Common myeloid progenitor, CD34-positive (primary cell): ENCODE data around the gene DYNC1I1.

Experiments
- CTCF ChIA-PET: fragments of 350-600 bp; sonication (Branson Sonifier 250); formaldehyde crosslinking; loops from one replicate; lab custom pipeline; 2021; ENCODE audit warnings: antibody characterized with exemption; lab: Charles Lee
- POLR2A ChIA-PET: fragments of 350-600 bp; sonication (Branson Sonifier 250); formaldehyde crosslinking; loops from one replicate; lab custom pipeline; 2021; ENCODE audit warnings: antibody characterized with exemption; lab: Charles Lee
- DNase-seq, 3 donors: peaks; one replicate each; pipeline versions ENCODE4 v3.0.0 to v3.0.0-alpha.2; 2013
- H3K27ac ChIP-seq, 2 experiments: 1 replicate in 1 of 2; 2 replicates in 1 of 2; pipeline ENCODE4 v1.7.0; 2013; ENCODE audit warnings: inconsistent platforms in 2 of 2, low read length in 2 of 2, mild to moderate bottlenecking in 2 of 2, low read depth in 1 of 2, moderate library complexity in 1 of 2; ENCODE audit not compliant: severe bottlenecking in 2 of 2, insufficient read depth in 1 of 2, poor library complexity in 1 of 2
- H3K27me3 ChIP-seq, 5 experiments: replicated peaks in 2 of 5; 1 replicate in 3 of 5; 2 replicates in 2 of 5; pipeline versions ENCODE4 v1.6.1 to v1.7.0; 2013; ENCODE audit warnings: low read length in 4 of 5, mild to moderate bottlenecking in 2 of 5, moderate library complexity in 2 of 5, inconsistent platforms in 1 of 5; ENCODE audit not compliant: insufficient read depth in 5 of 5, control insufficient read depth in 4 of 5
- H3K36me3 ChIP-seq, 4 experiments: 1 replicate in 2 of 4; 2 replicates in 2 of 4; pipeline versions ENCODE4 v1.6.1 to v1.7.0; 2013; ENCODE audit warnings: low read length in 3 of 4, control low read depth in 1 of 4, mild to moderate bottlenecking in 1 of 4; ENCODE audit not compliant: control insufficient read depth in 4 of 4, insufficient read depth in 4 of 4
- H3K4me1 ChIP-seq, 4 experiments: 1 replicate in 3 of 4; 2 replicates in 1 of 4; pipeline versions ENCODE4 v1.6.1 to v1.7.1; 2013; ENCODE audit warnings: low read length in 3 of 4, mild to moderate bottlenecking in 3 of 4, control low read depth in 1 of 4, inconsistent platforms in 1 of 4, moderate library complexity in 1 of 4; ENCODE audit not compliant: control insufficient read depth in 4 of 4, insufficient read depth in 4 of 4; ENCODE audit errors: control extremely low read depth in 1 of 4
- H3K4me3 ChIP-seq, 7 experiments: 1 replicate in 4 of 7; 2 replicates in 3 of 7; pipeline versions ENCODE4 v1.5.1 to v1.7.0; 2013; ENCODE audit warnings: mild to moderate bottlenecking in 7 of 7, low read length in 6 of 7, moderate library complexity in 6 of 7, inconsistent platforms in 2 of 7, low read depth in 2 of 7, control low read depth in 1 of 7; ENCODE audit not compliant: insufficient read depth in 4 of 7, control insufficient read depth in 1 of 7; ENCODE audit errors: extremely low read depth in 1 of 7
- H3K9me3 ChIP-seq, 5 experiments: 1 replicate in 4 of 5; 2 replicates in 1 of 5; pipeline versions ENCODE4 v1.6.1 to v1.7.1; 2013; ENCODE audit warnings: low read length in 4 of 5, mild to moderate bottlenecking in 2 of 5, inconsistent platforms in 1 of 5, low read depth in 1 of 5, moderate library complexity in 1 of 5; ENCODE audit not compliant: control insufficient read depth in 4 of 5, insufficient read depth in 2 of 5; ENCODE audit errors: control extremely low read depth in 1 of 5
- WGBS: methylation state at CpG from one replicate; pipeline ENCODE4 v1.1.5; 2013; ENCODE audit not compliant: insufficient coverage; 5-methylcytosine and 5-hydroxymethylcytosine counted together

Gene DYNC1I1

DNA sequence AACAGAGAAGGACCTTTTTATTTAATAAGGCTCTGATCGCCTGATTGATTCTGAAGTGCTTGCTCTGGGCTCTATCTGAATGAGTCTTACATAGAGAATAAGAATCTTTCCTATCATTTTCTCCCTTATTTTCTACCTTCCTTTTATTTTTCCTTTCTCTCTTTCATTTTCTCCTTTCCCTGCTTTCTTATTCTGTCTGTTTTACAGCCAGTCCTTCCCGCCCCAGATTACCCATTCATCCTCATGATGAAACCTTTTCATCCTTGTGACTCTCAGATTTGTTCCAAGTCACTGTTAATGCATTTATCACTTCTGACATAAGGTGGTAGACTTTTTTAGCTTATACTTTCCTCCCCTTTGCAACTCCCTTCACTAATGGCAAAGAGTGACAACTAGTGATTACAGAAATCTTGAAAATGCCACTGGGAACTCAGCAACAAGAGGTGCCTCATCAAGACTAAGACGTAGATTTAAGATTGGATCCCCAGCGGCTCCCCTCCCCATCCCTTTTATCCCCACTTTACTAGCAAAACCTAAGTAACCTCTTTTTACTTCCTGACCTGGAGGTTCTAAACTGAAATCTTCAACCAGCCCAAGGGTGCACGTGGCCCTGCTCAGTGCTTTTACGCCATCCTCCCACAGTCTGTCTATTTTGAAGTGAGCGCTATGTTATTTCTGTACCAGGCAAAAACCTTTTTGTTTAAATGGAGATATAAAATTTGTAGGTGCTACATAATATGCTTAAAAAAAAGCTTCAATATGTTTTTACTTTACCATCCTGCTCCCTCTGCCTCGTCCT lies 179.8 kb downstream of the DYNC1I1 start:
- no peaks in the 10 kb centered on the region for H3K9me3 ChIP-seq
- no peak for DNase-seq
- H3K36me3 ChIP-seq = no peaks in the 10 kb centered on the region
- H3K27me3 ChIP-seq = peaks cover 0 to 7% (median 0%) of the 10 kb centered on the region in 5 experiments
- CTCF ChIA-PET = no interaction called here
- 97% methylated on average over 6 of the region's 8 CpGs for WGBS
- POLR2A ChIA-PET = no interaction called here
- H3K4me3 ChIP-seq = no peak overlapping the region
- no peak overlapping the region for H3K27ac ChIP-seq
- H3K4me1 ChIP-seq = no peaks in the 10 kb centered on the region

DNA sequence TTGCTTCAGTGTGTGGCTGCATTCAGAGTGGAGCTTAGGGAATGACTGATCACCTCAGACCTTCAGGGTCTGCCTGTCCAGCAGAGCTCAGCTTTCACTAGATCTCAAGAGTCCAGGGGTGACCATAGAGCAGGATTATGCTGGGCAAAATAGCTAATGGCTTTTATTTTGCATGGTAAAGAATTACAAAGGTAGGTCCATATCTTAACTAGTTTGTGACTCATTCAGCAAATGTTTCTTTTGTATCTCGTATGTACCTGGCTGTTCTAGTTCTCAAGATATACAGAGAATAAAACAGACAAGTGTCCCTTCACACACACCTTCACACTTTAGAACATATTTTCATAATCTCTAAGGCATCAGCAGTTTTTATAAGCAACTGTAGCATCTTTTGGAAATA lies 180.5 kb downstream of the DYNC1I1 start:
- Histone ChIP-seq H3K27ac (no peak overlapping the region), H3K36me3 (no peaks in the 10 kb centered on the region), H3K9me3 (no peaks in the 10 kb centered on the region), H3K4me3 (no peak overlapping the region), H3K27me3 (peaks cover 0 to 9% (median 0%) of the 10 kb centered on the region in 5 experiments), H3K4me1 (no peaks in the 10 kb centered on the region)
- DNase-seq = no peak
- POLR2A ChIA-PET = no interaction called here
- CTCF ChIA-PET = no interaction called here
- WGBS = 100% methylated on average over 1 of the region's 1 CpG

DNA sequence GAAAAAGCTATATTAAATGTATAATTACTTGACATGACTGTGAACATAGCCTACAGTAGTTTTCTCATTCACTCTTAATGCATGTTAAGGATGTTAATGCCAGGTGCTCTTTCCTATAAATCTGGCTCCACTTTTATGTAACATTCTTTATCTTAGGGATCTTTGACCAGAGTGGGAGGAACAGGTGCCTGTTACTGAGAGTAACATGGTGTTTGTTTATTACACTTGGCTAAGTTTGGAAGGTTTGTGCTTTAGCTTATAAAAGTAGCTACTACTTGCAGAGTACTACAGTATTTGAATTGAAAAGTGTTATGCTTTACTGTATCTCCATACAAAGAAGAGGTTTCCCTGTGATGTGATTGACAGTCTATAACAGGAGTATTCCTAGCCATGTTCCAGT lies 183.4 kb downstream of the DYNC1I1 start:
- ChIA-PET POLR2A (no interaction called here), CTCF (no interaction called here)
- no peaks in the 10 kb centered on the region for H3K4me1 ChIP-seq
- H3K27me3 ChIP-seq = peaks cover 0 to 9% (median 0%) of the 10 kb centered on the region in 5 experiments
- no peak overlapping the region for H3K27ac ChIP-seq
- H3K4me3 ChIP-seq = no peak overlapping the region
- DNase-seq = no peak
- no peaks in the 10 kb centered on the region for H3K9me3 ChIP-seq
- no peaks in the 10 kb centered on the region for H3K36me3 ChIP-seq

- Histone ChIP-seq H3K27me3 (peaks cover 0 to 7% (median 0%) of the 10 kb centered on the region in 5 experiments), H3K9me3 (no peaks in the 10 kb centered on the region), H3K27ac (no peak overlapping the region), H3K36me3 (no peaks in the 10 kb centered on the region), H3K4me1 (no peaks in the 10 kb centered on the region), H3K4me3 (no peak overlapping the region)
- WGBS = 100% methylated on average over 1 of the region's 3 CpGs
- CTCF ChIA-PET = no interaction called here
- POLR2A ChIA-PET = no interaction called here
- DNase-seq = no peak
Measured at GRCh38 chr7:95957510-95957909, 185.2 kb downstream of the DYNC1I1 start.

- DNase-seq = peak in 1 of 3 donors; percentile 5
- H3K4me1 ChIP-seq = no peaks in the 10 kb centered on the region
- ChIA-PET CTCF (no interaction called here), POLR2A (no interaction called here)
- no peak overlapping the region for H3K4me3 ChIP-seq
- H3K27ac ChIP-seq = no peak overlapping the region
- peaks cover 0 to 6% (median 0%) of the 10 kb centered on the region in 5 experiments for H3K27me3 ChIP-seq
- no peaks in the 10 kb centered on the region for H3K36me3 ChIP-seq
- H3K9me3 ChIP-seq = peaks cover 0 to 2% (median 0%) of the 10 kb centered on the region in 5 experiments
- WGBS = 79% methylated on average over 3 of the region's 5 CpGs
Measured at GRCh38 chr7:95960706-95961244, 188.4 kb downstream of the DYNC1I1 start.

- POLR2A ChIA-PET = no interaction called here
Measured at GRCh38 chr7:95963446-95963990, 191.2 kb downstream of the DYNC1I1 start.

GRCh38 chr7:95971716-95972115 lies 199.4 kb downstream of the DYNC1I1 start:
- POLR2A ChIA-PET = no interaction called here
- CTCF ChIA-PET = interaction anchor here (1.0 kb wide), 1 partner anchor 10 kb away, joined by 3 read pairs; no protein-coding TSS in a partner anchor
- Histone ChIP-seq H3K27ac (no peak overlapping the region), H3K4me3 (no peak overlapping the region), H3K36me3 (no peaks in the 10 kb centered on the region), H3K27me3 (peaks cover 0 to 8% (median 0%) of the 10 kb centered on the region in 5 experiments), H3K9me3 (no peaks in the 10 kb centered on the region), H3K4me1 (no peaks in the 10 kb centered on the region)
- 89% methylated on average over 3 of the region's 6 CpGs for WGBS
- DNase-seq = no peak

More at GRCh38 chr7:95963446-95963990, 191.2 kb downstream of the DYNC1I1 start:
- no peaks in the 10 kb centered on the region for H3K4me1 ChIP-seq
- peaks cover 0 to 2% (median 0%) of the 10 kb centered on the region in 5 experiments for H3K9me3 ChIP-seq
- no peaks in the 10 kb centered on the region for H3K27me3 ChIP-seq
- DNase-seq = no peak
- CTCF ChIA-PET = no interaction called here
- WGBS = 75% methylated on average over 1 of the region's 1 CpG
- no peak overlapping the region for H3K27ac ChIP-seq
- H3K4me3 ChIP-seq = no peak overlapping the region
- no peaks in the 10 kb centered on the region for H3K36me3 ChIP-seq
